Activated CD4-positive, alpha-beta memory T cell treated with anti-CD3 and anti-CD28 coated beads, Interleukin-2, amount 10 ng/mL, durations not matched to agents 7 days and 5 days (primary cell): ENCODE data around the gene CTSC. TPM values are rescaled to one million over a fixed set of nuclear protein-coding genes. Genes with fewer than 3 reads are reported as not detected.

Source experiments
- CTCF ChIA-PET: fragments of 350-600 bp; sonication (Branson Sonifier 250); formaldehyde crosslinking; loops from one replicate; lab custom pipeline; 2021; ENCODE audit warnings: antibody characterized with exemption, inconsistent platforms; lab: Charles Lee
- POLR2A ChIA-PET: fragments of 350-600 bp; sonication (Branson Sonifier 250); formaldehyde crosslinking; loops from one replicate; lab custom pipeline; 2021; ENCODE audit warnings: antibody characterized with exemption; lab: Charles Lee
- DNase-seq: peaks from one replicate; pipeline ENCODE4 v3.0.0-alpha.2; 2020
- H3K27ac Mint-ChIP-seq: one replicate; pipeline ENCODE4 v1.8.0; 2021; ENCODE audit warnings: mild to moderate bottlenecking, mixed read lengths
- H3K27me3 Mint-ChIP-seq: one replicate; pipeline ENCODE4 v1.8.0; 2021; ENCODE audit warnings: mixed read lengths
- H3K36me3 Mint-ChIP-seq: one replicate; pipeline ENCODE4 v1.8.0; 2021; ENCODE audit warnings: low read depth, mixed read lengths
- H3K4me1 Mint-ChIP-seq: one replicate; pipeline ENCODE4 v1.8.0; 2021; ENCODE audit warnings: mixed read lengths
- H3K4me3 Mint-ChIP-seq: one replicate; pipeline ENCODE4 v1.8.0; 2021; ENCODE audit warnings: mild to moderate bottlenecking, mixed read lengths
- H3K9me3 Mint-ChIP-seq: one replicate; pipeline ENCODE4 v1.8.0; 2021; ENCODE audit warnings: mixed read lengths
- total RNA-seq, 2 experiments: library from RNA; stranded (reverse); gene quantifications; one replicate each; pipeline ENCODE4 v1.2.3, GENCODE V29; 2021

The CTSC gene
- total RNA-seq, 2 experiments from 2014 or later = 321 to 323 TPM

DNA sequence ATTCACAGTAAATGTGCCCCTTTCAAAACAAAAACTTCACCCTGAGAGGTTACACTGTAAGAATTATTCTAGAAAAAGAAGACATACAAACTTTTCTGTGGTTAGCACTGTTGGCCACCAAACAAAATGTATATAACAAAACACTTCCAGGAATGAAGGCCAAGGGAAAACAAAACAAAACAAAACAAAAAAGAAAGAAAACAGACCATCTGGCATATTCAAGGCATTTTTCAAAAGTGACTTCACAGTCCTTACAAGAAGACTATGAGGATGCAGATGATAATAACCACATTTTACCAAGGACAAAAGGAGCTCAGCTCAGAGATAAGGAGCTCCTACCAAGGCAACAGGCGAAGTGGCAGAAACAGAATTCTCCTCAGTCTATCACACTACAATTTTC is 24.9 kb downstream of the CTSC start:
- DNase-seq = no peak
- ChIA-PET POLR2A (interaction anchor here (0.8 kb wide), 1 partner anchor 15 kb away, joined by 3 read pairs; no protein-coding TSS in a partner anchor), CTCF (no interaction called here)
- peaks cover 42% of the 10 kb centered on the region for H3K4me1 Mint-ChIP-seq
- H3K4me3 Mint-ChIP-seq = no peak overlapping the region
- H3K27ac Mint-ChIP-seq = peak overlapping the region; percentile 41
- H3K36me3 Mint-ChIP-seq = peaks cover 82% of the 10 kb centered on the region
- no peaks in the 10 kb centered on the region for H3K27me3 Mint-ChIP-seq
- no peaks in the 10 kb centered on the region for H3K9me3 Mint-ChIP-seq

DNA sequence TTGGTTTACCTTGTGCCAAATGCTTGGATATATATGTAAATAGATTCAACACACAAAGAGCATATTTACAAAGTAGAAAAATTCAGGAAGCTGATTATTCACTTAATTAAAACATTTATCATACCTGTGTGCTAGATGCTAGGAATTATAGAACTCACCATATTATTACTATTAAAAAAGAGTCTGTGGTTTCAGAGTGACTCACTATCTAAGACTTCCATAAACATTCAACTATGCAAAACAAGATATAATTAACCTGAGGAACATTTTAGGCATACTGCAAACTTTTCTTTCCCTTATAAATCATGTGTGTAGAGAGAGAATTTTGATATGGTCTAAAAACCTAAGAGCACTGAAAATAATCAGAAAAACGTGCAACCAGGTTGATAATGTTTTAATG is 27.3 kb downstream of the CTSC start:
- CTCF ChIA-PET = no interaction called here
- H3K4me1 Mint-ChIP-seq = peaks cover 44% of the 10 kb centered on the region
- peaks cover 87% of the 10 kb centered on the region for H3K36me3 Mint-ChIP-seq
- no peak overlapping the region for H3K27ac Mint-ChIP-seq
- DNase-seq = no peak
- no peaks in the 10 kb centered on the region for H3K9me3 Mint-ChIP-seq
- POLR2A ChIA-PET = no interaction called here
- H3K4me3 Mint-ChIP-seq = no peak overlapping the region
- H3K27me3 Mint-ChIP-seq = no peaks in the 10 kb centered on the region

GRCh38 chr11:88308576-88308975 is 29.0 kb downstream of the CTSC start:
- Mint-ChIP-seq H3K4me3 (no peak overlapping the region), H3K9me3 (no peaks in the 10 kb centered on the region), H3K27me3 (no peaks in the 10 kb centered on the region), H3K27ac (no peak overlapping the region), H3K4me1 (peaks cover 38% of the 10 kb centered on the region), H3K36me3 (peaks cover 88% of the 10 kb centered on the region)
- ChIA-PET CTCF (interaction anchor here (0.9 to 1.4 kb wide), 2 partner anchors 13 to 244 kb away, joined by 3 to 4 read pairs; no protein-coding TSS in a partner anchor), POLR2A (interaction anchor here (1.2 to 1.9 kb wide), 2 partner anchors 18 to 29 kb away, joined by 4 to 7 read pairs; partner anchors contain the start of gene CTSC)
- no peak for DNase-seq

DNA sequence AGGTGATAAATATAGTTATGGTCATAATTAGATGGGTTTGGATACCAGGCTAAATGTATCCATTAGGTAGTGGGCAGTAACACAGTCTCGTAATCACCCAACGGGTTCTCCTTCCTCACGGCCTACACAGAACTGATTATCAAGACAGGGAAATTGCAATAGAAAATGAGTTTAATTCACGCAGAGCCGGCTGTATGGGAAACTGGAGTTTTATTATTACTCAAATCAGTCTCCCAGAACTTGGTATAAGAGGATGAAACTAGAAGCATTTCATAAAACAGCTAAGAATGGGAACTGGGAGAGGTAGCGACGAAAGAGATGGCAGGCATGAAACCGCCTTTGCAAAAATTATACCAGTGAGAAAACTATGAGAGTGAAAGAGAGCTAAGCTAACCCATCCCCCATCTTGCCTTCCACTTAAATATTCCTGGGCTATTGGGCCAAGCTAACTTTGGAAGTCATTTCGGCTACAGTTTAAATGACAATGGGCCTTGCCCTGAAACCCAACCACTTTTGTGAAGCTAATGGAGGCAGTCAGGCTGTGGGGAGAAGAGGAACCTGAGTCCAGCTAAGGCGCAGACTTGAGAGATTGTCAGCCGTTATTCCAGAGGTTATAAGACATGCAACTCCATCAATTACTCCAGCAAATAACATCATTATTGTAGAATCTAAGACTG is 29.6 kb downstream of the CTSC start:
- CTCF ChIA-PET = interaction anchor here (1.1 to 1.4 kb wide), 2 partner anchors 12 to 16 kb away, joined by 3 to 6 read pairs; no protein-coding TSS in a partner anchor
- Mint-ChIP-seq H3K4me1 (peaks cover 38% of the 10 kb centered on the region), H3K36me3 (peaks cover 89% of the 10 kb centered on the region), H3K9me3 (no peaks in the 10 kb centered on the region), H3K27ac (no peak overlapping the region), H3K27me3 (no peaks in the 10 kb centered on the region), H3K4me3 (no peak overlapping the region)
- POLR2A ChIA-PET = interaction anchor here (1.2 to 1.9 kb wide), 3 partner anchors 19 to 30 kb away, joined by 4 to 7 read pairs (median 4); partner anchors contain the start of gene CTSC
- no peak for DNase-seq

GRCh38 chr11:88306785-88307184 is 30.8 kb downstream of the CTSC start:
- peaks cover 40% of the 10 kb centered on the region for H3K4me1 Mint-ChIP-seq
- POLR2A ChIA-PET = interaction anchor here (0.6 to 1.3 kb wide), 2 partner anchors 23 to 239 kb away, joined by 3 to 4 read pairs; no protein-coding TSS in a partner anchor
- H3K4me3 Mint-ChIP-seq = no peak overlapping the region
- peaks cover 85% of the 10 kb centered on the region for H3K36me3 Mint-ChIP-seq
- no peaks in the 10 kb centered on the region for H3K9me3 Mint-ChIP-seq
- CTCF ChIA-PET = interaction anchor here (1.1 kb wide), 1 partner anchor 15 kb away, joined by 6 read pairs; no protein-coding TSS in a partner anchor
- H3K27me3 Mint-ChIP-seq = no peaks in the 10 kb centered on the region
- no peak overlapping the region for H3K27ac Mint-ChIP-seq
- DNase-seq = no peak

GRCh38 chr11:88305430-88305829 is 32.1 kb downstream of the CTSC start:
- H3K36me3 Mint-ChIP-seq = peaks cover 90% of the 10 kb centered on the region
- H3K4me3 Mint-ChIP-seq = no peak overlapping the region
- ChIA-PET POLR2A (interaction anchor here (1.6 kb wide), 1 partner anchor 31 kb away, joined by 4 read pairs; no protein-coding TSS in a partner anchor), CTCF (no interaction called here)
- H3K4me1 Mint-ChIP-seq = peaks cover 51% of the 10 kb centered on the region
- no peak for DNase-seq
- H3K27me3 Mint-ChIP-seq = no peaks in the 10 kb centered on the region
- H3K27ac Mint-ChIP-seq = peak overlapping the region; percentile 0
- H3K9me3 Mint-ChIP-seq = no peaks in the 10 kb centered on the region

GRCh38 chr11:88304352-88304751 is 33.2 kb downstream of the CTSC start:
- no peak for DNase-seq
- Mint-ChIP-seq H3K27ac (no peak overlapping the region), H3K36me3 (peaks cover 93% of the 10 kb centered on the region), H3K9me3 (no peaks in the 10 kb centered on the region), H3K4me1 (peaks cover 46% of the 10 kb centered on the region), H3K4me3 (no peak overlapping the region), H3K27me3 (no peaks in the 10 kb centered on the region)
- POLR2A ChIA-PET = interaction anchor here (1.6 kb wide), 1 partner anchor 32 kb away, joined by 4 read pairs; no protein-coding TSS in a partner anchor
- CTCF ChIA-PET = no interaction called here

GRCh38 chr11:88303037-88303436 is 34.5 kb downstream of the CTSC start:
- peak overlapping the region; percentile 2 for H3K27ac Mint-ChIP-seq
- no peaks in the 10 kb centered on the region for H3K27me3 Mint-ChIP-seq
- no peak overlapping the region for H3K4me3 Mint-ChIP-seq
- POLR2A ChIA-PET = interaction anchor here (0.9 kb wide), 1 partner anchor 34 kb away, joined by 4 read pairs; the partner anchor contains the start of gene CTSC
- CTCF ChIA-PET = no interaction called here
- peaks cover 46% of the 10 kb centered on the region for H3K4me1 Mint-ChIP-seq
- H3K36me3 Mint-ChIP-seq = peaks cover 92% of the 10 kb centered on the region
- H3K9me3 Mint-ChIP-seq = no peaks in the 10 kb centered on the region
- no peak for DNase-seq

- CTCF ChIA-PET = interaction anchor here (0.7 to 1.2 kb wide), 2 partner anchors 20 to 277 kb away, joined by 3 to 6 read pairs; no protein-coding TSS in a partner anchor
- POLR2A ChIA-PET = interaction anchor here (0.7 to 1.7 kb wide), 3 partner anchors 24 to 37 kb away, joined by 3 to 12 read pairs (median 3); partner anchors contain the start of gene CTSC
- Mint-ChIP-seq H3K4me1 (peaks cover 41% of the 10 kb centered on the region), H3K27ac (peak overlapping the region; percentile 69), H3K4me3 (peak overlapping the region; percentile 50), H3K9me3 (no peaks in the 10 kb centered on the region), H3K36me3 (peaks cover 94% of the 10 kb centered on the region), H3K27me3 (no peaks in the 10 kb centered on the region)
- no peak for DNase-seq
Measured at GRCh38 chr11:88301488-88302140, 35.9 kb downstream of the CTSC start.

DNA sequence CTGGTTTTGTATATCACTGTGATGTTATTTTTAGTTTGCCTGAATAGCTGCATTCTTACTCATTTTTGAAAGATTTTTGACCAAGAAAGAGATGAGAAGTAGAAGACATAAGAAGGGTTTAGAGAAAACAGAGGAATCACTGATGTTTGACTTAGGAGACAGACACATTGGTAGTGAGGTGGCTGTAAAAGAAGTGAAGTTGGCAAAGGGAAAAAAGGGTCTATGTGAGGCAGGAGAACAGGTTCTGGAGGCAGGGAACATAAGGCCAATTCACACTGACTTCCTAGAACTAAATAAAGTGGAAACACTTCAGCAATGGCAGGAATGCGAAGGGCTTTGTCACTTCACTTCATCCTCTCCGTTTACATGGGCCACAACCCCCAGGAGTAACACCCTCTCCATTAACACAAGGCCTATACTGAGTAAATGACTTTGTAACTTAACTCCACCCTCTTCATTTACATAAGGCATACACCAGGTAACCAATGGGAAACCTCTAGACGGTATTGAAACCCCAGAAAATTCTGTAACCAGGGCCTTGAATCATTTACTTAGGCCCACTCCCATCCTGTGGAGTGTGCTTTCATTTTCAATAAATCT is 36.5 kb downstream of the CTSC start:
- H3K27me3 Mint-ChIP-seq = no peaks in the 10 kb centered on the region
- peaks cover 41% of the 10 kb centered on the region for H3K4me1 Mint-ChIP-seq
- peaks cover 93% of the 10 kb centered on the region for H3K36me3 Mint-ChIP-seq
- DNase-seq = no peak
- ChIA-PET POLR2A (interaction anchor here (0.5 to 1.7 kb wide), 4 partner anchors 24 to 251 kb away, joined by 3 to 12 read pairs (median 3); partner anchors contain the start of gene CTSC), CTCF (interaction anchor here (1.2 kb wide), 1 partner anchor 21 kb away, joined by 3 read pairs; no protein-coding TSS in a partner anchor)
- peak overlapping the region; percentile 69 for H3K27ac Mint-ChIP-seq
- peak overlapping the region; percentile 50 for H3K4me3 Mint-ChIP-seq
- no peaks in the 10 kb centered on the region for H3K9me3 Mint-ChIP-seq

GRCh38 chr11:88297863-88298262 is 39.7 kb downstream of the CTSC start:
- H3K27ac Mint-ChIP-seq = no peak overlapping the region
- H3K27me3 Mint-ChIP-seq = no peaks in the 10 kb centered on the region
- H3K9me3 Mint-ChIP-seq = no peaks in the 10 kb centered on the region
- H3K4me1 Mint-ChIP-seq = peaks cover 25% of the 10 kb centered on the region
- no peak overlapping the region for H3K4me3 Mint-ChIP-seq
- DNase-seq = no peak
- peaks cover 93% of the 10 kb centered on the region for H3K36me3 Mint-ChIP-seq
- CTCF ChIA-PET = no interaction called here
- POLR2A ChIA-PET = interaction anchor here (0.7 kb wide), 1 partner anchor 30 kb away, joined by 3 read pairs; no protein-coding TSS in a partner anchor

DNA sequence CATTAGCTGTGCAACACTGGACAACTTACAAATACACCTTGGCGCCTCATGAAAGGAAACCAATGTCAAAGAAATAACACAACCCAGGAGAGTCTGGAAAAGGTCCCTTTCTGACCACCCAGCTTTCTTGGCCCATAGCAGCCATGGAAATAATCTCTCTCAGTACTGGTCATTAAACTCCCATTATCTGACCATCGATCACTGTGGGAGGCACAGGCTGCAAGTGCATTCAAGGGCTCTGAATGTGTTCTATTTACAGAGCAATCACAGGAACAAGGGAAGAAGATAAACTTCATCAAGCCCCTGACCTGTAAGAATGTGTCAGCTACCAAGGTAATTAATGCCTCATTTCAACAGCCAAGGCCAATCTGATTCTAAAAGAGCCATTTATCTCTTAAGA is 40.1 kb downstream of the CTSC start:
- Mint-ChIP-seq H3K4me3 (no peak overlapping the region), H3K27me3 (no peaks in the 10 kb centered on the region), H3K9me3 (no peaks in the 10 kb centered on the region), H3K36me3 (peaks cover 94% of the 10 kb centered on the region), H3K27ac (no peak overlapping the region), H3K4me1 (peaks cover 21% of the 10 kb centered on the region)
- ChIA-PET CTCF (no interaction called here), POLR2A (interaction anchor here (0.7 kb wide), 1 partner anchor 30 kb away, joined by 3 read pairs; no protein-coding TSS in a partner anchor)
- no peak for DNase-seq
